Lung microvascular endothelial cell (primary cell): ENCODE measurements around the gene KLF13. TPM values are rescaled to one million over a fixed set of nuclear protein-coding genes. Genes with fewer than 3 reads are reported as not detected.
A peak's percentile ranks its signal among the peaks of the same experiment; 100 is the strongest.

Experiments
- DNase-seq, 2 donors: peaks; one replicate each; pipeline versions ENCODE4 v3.0.0 to v3.0.0-alpha.2; 2010; ENCODE audit warnings: low read depth in 2 of 2
- total RNA-seq: library from RNA; depleted of rRNA; stranded (reverse); fragments of >200 nt; gene quantifications from 2 replicates; pipeline ENCODE4 v1.2.1, GENCODE V29; 2014

Gene KLF13
- total RNA-seq = 17.4 and 31.7 TPM in 2 replicates

DNA sequence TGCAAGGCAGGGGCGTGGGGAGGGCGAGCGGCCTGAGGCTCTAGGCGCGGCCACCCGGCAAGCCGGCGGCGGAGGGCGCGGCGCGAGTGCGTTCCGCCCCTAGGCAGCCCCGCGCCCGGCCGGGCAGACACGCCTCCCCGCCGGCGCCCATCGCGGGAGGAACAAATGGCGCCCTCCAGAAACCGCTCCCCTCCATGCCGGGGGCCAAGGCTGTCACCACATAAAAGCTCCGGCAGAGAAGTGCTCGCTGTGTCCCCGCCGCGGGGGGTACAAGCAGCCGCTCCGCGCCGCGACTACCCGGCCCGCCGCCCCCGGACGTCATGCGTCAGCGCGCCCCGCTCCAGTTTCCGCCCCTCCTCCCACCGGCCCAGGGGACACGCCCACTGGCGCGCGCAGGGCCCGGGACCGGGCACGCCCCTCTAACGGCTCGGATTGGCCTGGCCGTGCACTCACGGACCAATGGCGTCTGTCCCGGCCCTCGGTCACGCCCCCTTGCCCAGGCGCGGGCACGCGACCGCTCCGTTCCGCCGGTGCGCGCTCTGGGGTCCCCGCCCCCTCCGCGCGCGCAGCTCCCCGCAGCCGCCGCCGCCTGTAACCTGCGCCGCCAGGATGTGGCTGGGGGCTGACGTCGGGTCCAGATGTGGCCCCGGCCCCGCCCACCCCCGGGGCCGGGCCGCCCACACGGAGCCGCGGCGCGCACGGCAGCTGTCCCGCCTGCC is at the start of gene KLF13:
KLF13 (plus strand) TSS at position 680 of the 719 bp plus-strand sequence. CDS start 378 bp downstream, outside the sequence.
- peak; percentile 99 for DNase-seq

DNA sequence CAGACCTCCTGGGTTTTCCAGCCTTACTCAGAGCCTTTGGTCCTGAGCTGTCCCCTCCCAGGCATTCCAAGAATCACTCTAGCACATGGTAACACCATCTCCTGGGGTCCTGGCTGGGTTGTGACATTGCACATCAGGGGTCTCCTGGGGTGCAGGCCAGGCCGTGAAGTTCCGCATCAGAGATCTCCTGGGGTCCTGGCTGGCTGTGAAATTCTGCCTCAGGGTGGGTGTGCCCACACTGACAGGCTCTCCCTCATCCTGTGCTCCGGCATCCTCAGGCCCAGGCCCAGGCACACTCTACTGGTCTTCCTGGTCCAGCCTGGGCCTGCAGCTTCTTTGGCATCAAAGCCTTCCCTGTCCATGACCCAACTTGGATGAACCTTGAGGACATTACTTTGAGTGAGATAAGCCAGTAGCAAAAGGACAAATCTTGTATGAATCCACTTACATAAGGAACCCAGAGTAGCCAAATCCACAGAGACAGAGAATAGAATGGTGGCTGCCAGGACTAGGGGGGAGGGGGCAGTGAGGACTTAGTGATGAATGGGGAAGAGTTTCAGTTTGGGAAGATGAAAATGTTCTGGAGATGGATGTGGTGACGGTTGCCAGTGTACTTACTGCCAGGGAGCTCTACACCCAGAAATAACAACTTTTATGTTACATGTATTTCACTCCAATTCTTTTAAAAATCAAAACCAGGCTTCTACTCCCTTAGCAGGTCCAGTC is 49.1 kb upstream of the KLF13 start:
- no peak for DNase-seq

DNA sequence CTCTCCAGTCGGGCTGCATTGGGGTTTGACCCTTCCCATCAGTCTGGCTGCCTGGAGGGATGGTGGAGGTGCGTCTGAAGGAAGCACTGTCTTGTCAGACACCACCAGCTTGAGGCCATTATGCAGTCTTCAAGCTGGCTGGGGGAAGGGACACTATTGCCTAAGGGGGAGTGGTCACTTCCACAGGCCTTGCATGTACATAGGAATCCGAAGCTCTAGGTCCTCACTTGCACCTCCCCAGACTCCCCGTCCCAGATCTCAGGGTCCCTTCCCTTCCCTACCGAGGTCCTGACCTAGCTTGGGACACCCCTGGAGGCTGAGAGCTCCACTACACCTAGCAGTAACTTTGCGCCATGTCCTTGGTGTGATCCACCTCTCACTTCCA is 48.6 kb upstream of the KLF13 start:
- DNase-seq = no peak

GRCh38 chr15:31278544-31279220 is 48.0 kb upstream of the KLF13 start:
- no peak for DNase-seq

- DNase-seq = no peak
Measured at GRCh38 chr15:31279221-31280045, 47.2 kb upstream of the KLF13 start.

- no peak for DNase-seq
Measured at GRCh38 chr15:31280046-31280830, 46.4 kb upstream of the KLF13 start.

DNA sequence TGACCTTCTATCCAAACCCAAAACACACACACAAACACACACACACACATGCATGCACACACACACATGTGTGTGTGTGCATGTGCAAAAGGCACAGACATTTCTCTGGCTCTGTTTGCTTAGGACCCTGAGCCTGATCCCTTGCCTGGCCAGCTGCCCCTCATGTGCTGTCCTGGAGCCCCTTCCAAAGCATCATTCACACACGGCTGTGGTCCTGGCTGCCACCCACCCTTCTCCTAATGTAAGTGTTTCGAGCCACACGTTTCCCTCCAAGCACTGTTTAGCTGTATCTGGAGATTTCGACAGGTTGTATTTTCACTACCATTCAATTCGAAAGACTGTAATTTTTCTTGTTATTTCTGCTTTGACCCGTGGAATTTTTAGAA is 45.8 kb upstream of the KLF13 start:
- no peak for DNase-seq

GRCh38 chr15:31283043-31283442 is 43.6 kb upstream of the KLF13 start:
- DNase-seq = no peak

- no peak for DNase-seq
Measured at GRCh38 chr15:31285772-31286261, 40.8 kb upstream of the KLF13 start.

GRCh38 chr15:31291048-31291578 is 35.5 kb upstream of the KLF13 start:
- no peak for DNase-seq

DNA sequence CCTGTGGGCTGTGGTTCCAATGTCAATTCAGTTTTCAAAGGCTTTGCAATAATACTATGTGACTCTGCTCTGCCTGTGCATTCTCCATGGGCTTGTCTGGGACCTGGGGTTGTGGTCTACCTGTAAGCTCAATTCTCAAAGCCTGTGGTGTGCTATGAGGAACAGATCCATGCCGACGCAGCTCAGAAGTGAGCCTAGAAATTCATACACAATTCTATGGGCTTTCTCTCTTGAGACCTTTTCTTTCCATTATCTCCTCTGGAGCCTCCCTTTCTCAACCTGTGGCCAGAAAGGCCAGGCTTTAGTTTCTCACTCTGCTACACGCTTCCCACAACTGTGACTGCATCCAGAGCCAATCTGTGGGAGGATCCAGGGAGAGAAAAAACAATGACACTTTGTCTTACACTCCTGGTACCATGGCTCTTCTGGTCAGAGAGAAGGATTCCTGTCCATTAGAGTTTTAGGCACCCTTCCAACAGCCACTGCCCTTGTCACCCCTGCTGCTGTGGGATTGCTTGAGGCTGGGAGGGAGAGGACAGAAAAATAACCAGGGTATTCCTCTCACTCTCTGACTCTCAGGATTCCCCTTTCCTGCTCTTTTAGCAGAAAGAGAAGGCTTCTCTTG is 34.1 kb upstream of the KLF13 start:
- DNase-seq = no peak

DNA sequence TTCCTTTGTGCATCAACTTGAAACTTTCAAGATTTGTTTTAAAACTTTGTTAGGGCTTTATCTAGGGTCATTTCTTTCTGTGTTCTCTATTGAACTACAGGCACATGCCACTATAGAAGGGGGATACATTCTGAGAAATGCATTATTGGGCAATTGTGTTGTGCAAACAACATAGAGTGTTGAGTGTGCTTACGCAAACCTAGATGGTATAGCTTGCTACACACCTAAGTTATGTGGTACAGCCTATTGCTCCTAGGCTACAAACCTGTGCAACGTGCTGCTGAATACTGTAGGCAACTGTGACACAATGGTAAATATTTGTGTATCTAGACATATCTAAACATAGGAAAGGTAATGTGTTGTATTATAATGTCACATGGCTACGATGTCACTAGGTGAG is 33.0 kb upstream of the KLF13 start:
- no peak for DNase-seq

GRCh38 chr15:31294067-31294466 is 32.6 kb upstream of the KLF13 start:
- no peak for DNase-seq

GRCh38 chr15:31295658-31296057 is 31.0 kb upstream of the KLF13 start:
- DNase-seq = no peak

DNA sequence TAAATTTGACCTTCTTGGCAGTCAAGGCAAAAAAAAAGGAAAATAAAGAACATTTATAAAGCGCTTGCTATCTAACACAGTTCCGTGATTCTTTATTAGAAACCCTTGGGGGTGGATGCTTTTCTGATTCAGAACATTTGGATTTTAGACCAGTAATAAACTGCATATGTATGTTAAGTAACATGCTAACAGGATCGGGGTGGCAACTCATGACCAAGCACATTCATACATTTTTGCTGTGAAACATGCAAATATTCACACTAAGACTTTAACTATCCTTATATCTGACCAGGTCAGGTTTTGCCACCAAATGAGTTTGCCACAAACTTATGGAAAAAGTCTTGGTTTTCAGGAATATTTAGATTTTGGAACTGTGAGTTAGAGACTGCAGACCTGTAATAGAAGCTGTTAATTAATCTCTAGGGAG is 30.4 kb upstream of the KLF13 start:
- peak in 1 of 2 donors; percentile 8 for DNase-seq

GRCh38 chr15:31296646-31297574 is 29.7 kb upstream of the KLF13 start:
- DNase-seq = peak in 1 of 2 donors; percentile 92

- no peak for DNase-seq
Measured at GRCh38 chr15:31297575-31298456, 28.8 kb upstream of the KLF13 start.

- DNase-seq = no peak
Measured at GRCh38 chr15:31298707-31299172, 27.9 kb upstream of the KLF13 start.
